ENCODE data around the gene RFX3.

RFX3 gene

GRCh38 chr9:3268223-3268622 lies 257.6 kb downstream of the RFX3 start:
- DNase-seq = no peak

GRCh38 chr9:3263698-3264097 lies 262.1 kb downstream of the RFX3 start:
- DNase-seq = no peak

- DNase-seq = no peak
Measured at GRCh38 chr9:3262826-3263529, 262.8 kb downstream of the RFX3 start.

- no peak for DNase-seq
Measured at GRCh38 chr9:3261484-3261883, 264.3 kb downstream of the RFX3 start.

GRCh38 chr9:3256571-3257330 lies 269.1 kb downstream of the RFX3 start:
- DNase-seq = no peak

GRCh38 chr9:3251309-3251708 lies 274.5 kb downstream of the RFX3 start:
- DNase-seq = no peak

- DNase-seq = no peak
Measured at GRCh38 chr9:3250741-3251140, 275.1 kb downstream of the RFX3 start.

- DNase-seq = no peak
Measured at GRCh38 chr9:3247211-3247610, 278.6 kb downstream of the RFX3 start.

GRCh38 chr9:3246241-3246640 lies 279.6 kb downstream of the RFX3 start:
- no peak for DNase-seq

- no peak for DNase-seq
Measured at GRCh38 chr9:3244963-3245653, 280.7 kb downstream of the RFX3 start.

GRCh38 chr9:3243683-3244082 lies 282.1 kb downstream of the RFX3 start:
- DNase-seq = no peak

- DNase-seq = no peak
Measured at GRCh38 chr9:3241290-3241689, 284.5 kb downstream of the RFX3 start.

GRCh38 chr9:3240656-3241268 lies 285.0 kb downstream of the RFX3 start:
- peak; percentile 72 for DNase-seq

GRCh38 chr9:3239240-3239639 lies 286.6 kb downstream of the RFX3 start:
- DNase-seq = no peak

- no peak for DNase-seq
Measured at GRCh38 chr9:3238236-3238635, 287.6 kb downstream of the RFX3 start.

- DNase-seq = no peak
Measured at GRCh38 chr9:3237121-3237520, 288.7 kb downstream of the RFX3 start.

- DNase-seq = no peak
Measured at GRCh38 chr9:3235497-3235896, 290.3 kb downstream of the RFX3 start.

- no peak for DNase-seq
Measured at GRCh38 chr9:3224931-3225330, 300.9 kb downstream of the RFX3 start.

- no peak for DNase-seq
Measured at GRCh38 chr9:3215658-3216057, 310.1 kb downstream of the RFX3 start.

GRCh38 chr9:3214741-3215140 lies 311.1 kb downstream of the RFX3 start:
- no peak for DNase-seq

GRCh38 chr9:3205421-3206095 lies 320.2 kb downstream of the RFX3 start:
- no peak for DNase-seq

- no peak for DNase-seq
Measured at GRCh38 chr9:3200331-3200774, 325.4 kb downstream of the RFX3 start.

GRCh38 chr9:3193791-3194190 lies 332.0 kb downstream of the RFX3 start:
- no peak for DNase-seq
